OCI-LY3 (cell line): ENCODE results near the gene TSEN54.
A peak's percentile ranks its signal among the peaks of the same experiment; 100 is the strongest.

Experiments
- H2AFZ ChIP-seq: fragments of 200-600, 300-600 bp; shearing (Covaris generic); 2 replicates; pipeline ENCODE4 v1.6.0; 2014; ENCODE audit warnings: antibody characterized with exemption, low read depth, low read length
- H3K27ac ChIP-seq: fragments of 200-600, 300-600 bp; sonication (generic); 2 replicates; pipeline ENCODE4 v1.5.1; 2014; ENCODE audit warnings: mild to moderate bottlenecking, low read length, moderate library complexity, mixed read lengths
- H3K27me3 ChIP-seq: fragments of 200-600, 300-600 bp; sonication (generic); 2 replicates; pipeline ENCODE4 v1.6.1; 2014; ENCODE audit warnings: low read depth, low read length, mixed read lengths
- H3K36me3 ChIP-seq: fragments of 200-600, 300-600 bp; sonication (generic); replicated peaks from 2 replicates; pipeline ENCODE3; 2014; ENCODE audit warnings: low read depth, low read length, mixed read lengths
- H3K4me1 ChIP-seq: fragments of 300-600, 200-600 bp; sonication (generic); 2 replicates; pipeline ENCODE4 v1.6.1; 2014; ENCODE audit warnings: low read length, mixed read lengths
- H3K4me2 ChIP-seq: fragments of 200-600, 300-600 bp; sonication (generic); 2 replicates; pipeline ENCODE4 v1.6.1; 2014; ENCODE audit warnings: low read length, mixed read lengths
- H3K4me3 ChIP-seq: fragments of 300-600, 200-600 bp; sonication (generic); 2 replicates; pipeline ENCODE4 v1.5.1; 2014; ENCODE audit warnings: antibody characterized with exemption, mild to moderate bottlenecking, low read length, moderate library complexity
- H3K79me2 ChIP-seq: fragments of 300-600, 200-600 bp; shearing (Covaris generic); 2 replicates; pipeline ENCODE4 v1.6.1; 2014; ENCODE audit warnings: mild to moderate bottlenecking, low read length, mixed read lengths
- H3K9ac ChIP-seq: fragments of 300-600, 200-600 bp; shearing (Covaris generic); 2 replicates; pipeline ENCODE4 v1.6.0; 2014; ENCODE audit warnings: mild to moderate bottlenecking, low read length, moderate library complexity
- H3K9me3 ChIP-seq: fragments of 200-600, 300-600 bp; shearing (Covaris generic); 2 replicates; pipeline ENCODE4 v1.6.1; 2014; ENCODE audit warnings: low read length, mixed read lengths; ENCODE audit not compliant: insufficient read depth
- H4K20me1 ChIP-seq: fragments of 200-600, 300-600 bp; sonication (generic); 2 replicates; pipeline ENCODE4 v1.6.1; 2016; ENCODE audit warnings: low read length, mixed read lengths; ENCODE audit not compliant: insufficient read depth
- CTCF ChIP-seq: fragments of 200-600, 300-600 bp; sonication (generic); IDR thresholded peaks from 2 replicates; pipeline ENCODE4 v1.5.1; 2014; ENCODE audit warnings: antibody characterized with exemption, low read length, low read depth
- EZH2phosphoT487 ChIP-seq: fragments of 200-600 bp; shearing (Covaris generic); IDR thresholded peaks from 2 replicates; pipeline ENCODE4 v1.6.1; 2018; ENCODE audit warnings: antibody characterized with exemption, mixed run types, low read depth

TSEN54 gene

DNA sequence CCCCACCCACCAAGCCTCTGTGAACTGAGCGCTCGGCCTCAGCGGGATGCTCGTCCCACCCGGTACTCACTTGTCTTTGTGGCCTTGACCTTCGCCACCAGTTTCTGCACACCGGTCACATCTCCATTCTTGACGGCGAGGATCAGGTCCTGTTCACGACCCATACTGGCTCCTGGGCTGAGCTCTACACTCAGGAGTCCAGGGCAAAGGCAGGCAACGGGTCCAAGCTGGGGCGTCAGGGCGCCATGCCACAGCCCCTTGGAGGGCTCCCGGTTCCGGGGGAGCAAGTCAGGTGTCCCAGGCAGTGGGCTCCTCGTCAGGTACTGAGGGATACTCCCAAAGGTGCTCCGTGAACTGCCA is 2.7 kb upstream of the TSEN54 start:
- H3K9me3 ChIP-seq: no peaks in the 10 kb centered on the region
- no peak overlapping the region for H3K4me2 ChIP-seq
- H3K4me3 ChIP-seq: no peak overlapping the region
- no peak for TF ChIP-seq CTCF
- no peak for TF ChIP-seq EZH2phosphoT487
- peaks cover 24% of the 10 kb centered on the region for H3K4me1 ChIP-seq
- no peak overlapping the region for H2AFZ ChIP-seq
- no peaks in the 10 kb centered on the region for H3K27me3 ChIP-seq
- peaks cover 3% of the 10 kb centered on the region for H3K36me3 ChIP-seq
- H3K79me2 ChIP-seq: peaks cover 8% of the 10 kb centered on the region
- H3K9ac ChIP-seq: no peak overlapping the region
- peaks cover 6% of the 10 kb centered on the region; the same call in 1 of the 2 replicates for H4K20me1 ChIP-seq
- no peak overlapping the region for H3K27ac ChIP-seq

DNA sequence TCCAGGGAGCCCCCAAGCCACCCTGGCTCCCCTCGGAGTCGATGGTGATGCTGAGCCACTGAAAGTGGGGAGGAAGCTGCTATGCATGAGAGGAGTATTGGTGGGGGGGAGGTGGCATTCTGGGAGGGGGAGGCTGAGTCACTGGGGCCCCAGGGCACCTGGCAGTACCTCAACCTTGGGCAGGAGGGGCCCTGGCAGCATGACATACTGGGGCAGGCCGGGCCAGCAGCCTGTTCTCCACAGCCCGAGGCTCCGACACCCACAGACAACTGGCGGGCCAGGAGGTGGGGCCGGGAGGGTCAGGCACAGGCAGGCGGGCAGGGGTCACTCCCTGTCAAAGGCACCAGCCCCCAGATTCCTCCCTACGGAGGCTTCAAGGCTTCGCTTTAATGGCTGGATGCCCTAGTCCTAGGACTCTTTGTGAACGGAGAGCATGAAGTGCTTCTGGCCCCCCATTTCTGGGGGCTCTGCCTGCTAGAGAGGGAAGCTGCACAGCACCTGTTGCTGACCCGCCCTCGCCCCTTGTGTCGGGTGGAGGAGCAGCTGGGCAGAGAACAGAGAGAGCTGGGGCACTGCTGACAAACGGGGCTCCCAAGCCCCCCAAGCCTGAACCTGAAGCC is 1.9 kb upstream of the TSEN54 start:
- H3K4me3 ChIP-seq: peak overlapping the region; percentile 89
- peaks cover 25% of the 10 kb centered on the region for H3K4me1 ChIP-seq
- H3K36me3 ChIP-seq: peaks cover 7% of the 10 kb centered on the region
- peaks cover 6% of the 10 kb centered on the region; the same call in 1 of the 2 replicates for H4K20me1 ChIP-seq
- H3K9me3 ChIP-seq: no peaks in the 10 kb centered on the region
- peak overlapping the region; percentile 22; the same call in 1 of the 2 replicates for H2AFZ ChIP-seq
- no peak for TF ChIP-seq EZH2phosphoT487
- no peak for TF ChIP-seq CTCF
- peak overlapping the region; percentile 90 for H3K4me2 ChIP-seq
- H3K27me3 ChIP-seq: no peaks in the 10 kb centered on the region
- no peak overlapping the region for H3K27ac ChIP-seq
- peak overlapping the region; percentile 73 for H3K9ac ChIP-seq
- H3K79me2 ChIP-seq: peaks cover 8% of the 10 kb centered on the region

GRCh38 chr17:75514919-75515495 is 1.3 kb upstream of the TSEN54 start:
- H2AFZ ChIP-seq: peak overlapping the region; percentile 22; the same call in 1 of the 2 replicates

More at GRCh38 chr17:75514919-75515495, 1.3 kb upstream of the TSEN54 start:
- Histone ChIP-seq H3K9me3 (no peaks in the 10 kb centered on the region), H3K27me3 (no peaks in the 10 kb centered on the region), H3K4me1 (peaks cover 25% of the 10 kb centered on the region), H3K36me3 (peaks cover 7% of the 10 kb centered on the region), H3K4me2 (peak overlapping the region; percentile 90), H3K27ac (0 out of 2 replicates have a peak overlapping the region, but pooled peaks have one; percentile 9), H4K20me1 (peaks cover 6% of the 10 kb centered on the region; the same call in 1 of the 2 replicates), H3K79me2 (peaks cover 8% of the 10 kb centered on the region), H3K4me3 (peak overlapping the region; percentile 89), H3K9ac (peak overlapping the region; percentile 73)
- TF ChIP-seq EZH2phosphoT487 (no peak), CTCF (no peak)
